ENCODE results near the gene MMP24OS.

MMP24OS gene

DNA sequence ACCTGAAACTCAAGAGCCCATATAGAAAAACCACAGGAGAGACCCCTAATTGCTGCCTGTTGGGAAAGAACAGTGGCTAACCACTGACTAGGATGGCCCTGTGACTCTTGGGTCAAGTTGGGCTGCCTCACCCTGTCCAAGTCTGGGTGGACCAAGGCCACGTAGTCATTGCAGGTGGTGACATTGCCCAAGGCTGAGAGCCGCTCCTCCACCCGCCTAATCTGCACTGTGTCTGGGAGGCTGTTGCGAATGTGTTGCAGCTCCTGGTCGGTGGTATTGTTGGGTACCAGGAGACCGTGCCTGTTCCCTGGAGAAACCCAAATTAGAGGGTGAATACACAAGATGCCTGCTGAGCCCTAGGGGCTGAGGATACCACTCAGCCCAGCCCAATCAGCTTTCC lies 2.6 kb upstream of the MMP24OS start:
- Mint-ChIP-seq H3K4me3 (no peak overlapping the region), H3K4me1 (peaks cover 45% of the 10 kb centered on the region), H3K27ac (no peak overlapping the region), H3K36me3 (peaks cover 43% of the 10 kb centered on the region), H3K9me3 (no peaks in the 10 kb centered on the region), H3K27me3 (no peaks in the 10 kb centered on the region)
- DNase-seq, result no peak
- CTCF ChIA-PET, result no interaction called here

DNA sequence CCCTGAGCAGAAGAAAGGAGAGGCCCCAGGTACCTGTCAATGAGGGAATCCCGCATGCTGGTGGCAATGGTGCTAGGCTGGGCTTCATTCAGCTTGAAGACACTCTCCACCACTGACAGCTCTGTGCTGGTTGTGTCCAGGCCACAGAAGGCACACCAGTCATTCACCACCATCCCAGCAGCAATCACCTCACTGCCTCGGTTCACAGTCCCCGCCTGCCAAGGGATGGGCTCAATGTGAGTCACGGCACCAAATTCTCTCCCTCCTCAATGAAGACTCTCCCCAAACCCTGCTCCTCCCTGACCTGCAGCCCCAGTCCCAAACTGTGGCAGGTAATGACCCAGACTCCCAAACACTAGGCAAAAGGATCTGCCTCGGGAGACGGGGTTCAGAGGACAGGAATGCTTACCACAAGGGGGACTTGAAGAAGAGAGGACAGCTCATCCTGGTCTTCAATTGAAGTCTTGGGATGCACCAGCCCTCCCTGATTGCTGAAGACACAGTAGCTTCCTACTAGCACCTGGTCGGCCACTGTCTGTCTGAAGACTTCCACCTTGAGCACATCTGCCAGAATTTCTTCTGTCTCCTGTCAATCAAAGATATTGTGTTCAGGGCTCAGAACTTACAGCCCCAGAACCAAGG lies 1.7 kb upstream of the MMP24OS start:
- Mint-ChIP-seq H3K9me3 (no peaks in the 10 kb centered on the region), H3K4me1 (peaks cover 38% of the 10 kb centered on the region), H3K27ac (peak overlapping the region; percentile 99), H3K4me3 (no peak overlapping the region), H3K27me3 (no peaks in the 10 kb centered on the region), H3K36me3 (peaks cover 43% of the 10 kb centered on the region)
- DNase-seq, result no peak
- CTCF ChIA-PET, result no interaction called here

DNA sequence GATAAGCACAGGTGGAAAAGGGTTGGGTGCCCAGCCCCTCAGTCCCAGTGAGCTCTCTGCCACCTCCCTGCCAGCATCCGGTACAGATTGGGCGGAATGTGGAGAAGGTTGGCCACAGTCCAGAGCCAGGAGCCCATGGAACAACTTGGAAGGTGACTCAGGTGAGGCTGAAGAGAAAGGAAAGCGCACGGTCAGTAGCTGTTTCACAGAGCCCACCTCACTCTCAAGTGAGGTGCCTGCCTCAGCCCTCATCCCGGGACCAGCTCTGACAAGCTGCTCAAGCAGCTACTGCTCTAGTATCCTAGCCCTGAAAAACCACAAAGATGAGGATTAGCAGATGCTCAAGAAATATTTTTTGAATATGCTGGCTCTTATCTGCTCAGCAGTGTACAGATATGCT lies 1.1 kb upstream of the MMP24OS start:
- H3K27me3 Mint-ChIP-seq, result no peaks in the 10 kb centered on the region
- peak overlapping the region; percentile 99 for H3K27ac Mint-ChIP-seq
- H3K4me3 Mint-ChIP-seq, result no peak overlapping the region
- no peaks in the 10 kb centered on the region for H3K9me3 Mint-ChIP-seq
- DNase-seq, result no peak
- H3K36me3 Mint-ChIP-seq, result peaks cover 43% of the 10 kb centered on the region
- CTCF ChIA-PET, result no interaction called here
- peaks cover 37% of the 10 kb centered on the region for H3K4me1 Mint-ChIP-seq

DNA sequence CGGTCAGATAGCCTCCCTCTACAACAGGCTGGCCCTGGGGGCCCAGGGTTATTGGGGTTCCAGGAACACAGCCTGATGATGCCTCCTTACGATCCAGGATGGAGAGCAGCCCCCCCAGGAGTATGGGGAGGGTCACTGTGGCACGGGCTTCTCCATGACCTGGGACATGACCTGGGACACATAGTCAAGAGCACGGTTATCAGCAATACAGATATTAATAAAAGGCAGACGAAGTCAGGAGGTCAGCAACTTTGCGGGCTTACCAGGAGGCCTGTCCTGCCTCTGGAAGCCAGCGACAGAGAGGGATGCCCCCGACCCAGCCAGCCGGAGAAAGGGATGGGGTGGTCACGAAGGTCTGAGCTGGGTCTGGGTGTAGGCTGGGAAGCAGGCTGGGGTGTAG lies 795 bp downstream of the MMP24OS start:
- Mint-ChIP-seq H3K4me3 (peak overlapping the region; percentile 99), H3K4me1 (peaks cover 23% of the 10 kb centered on the region), H3K27ac (peak overlapping the region; percentile 99), H3K9me3 (no peaks in the 10 kb centered on the region), H3K27me3 (no peaks in the 10 kb centered on the region), H3K36me3 (peaks cover 32% of the 10 kb centered on the region)
- no peak for DNase-seq
- CTCF ChIA-PET, result interaction anchor here (1.0 to 1.6 kb wide), 4 partner anchors 8 to 131 kb away, joined by 3 to 5 read pairs (median 4); partner anchors contain the start of gene EDEM2

DNA sequence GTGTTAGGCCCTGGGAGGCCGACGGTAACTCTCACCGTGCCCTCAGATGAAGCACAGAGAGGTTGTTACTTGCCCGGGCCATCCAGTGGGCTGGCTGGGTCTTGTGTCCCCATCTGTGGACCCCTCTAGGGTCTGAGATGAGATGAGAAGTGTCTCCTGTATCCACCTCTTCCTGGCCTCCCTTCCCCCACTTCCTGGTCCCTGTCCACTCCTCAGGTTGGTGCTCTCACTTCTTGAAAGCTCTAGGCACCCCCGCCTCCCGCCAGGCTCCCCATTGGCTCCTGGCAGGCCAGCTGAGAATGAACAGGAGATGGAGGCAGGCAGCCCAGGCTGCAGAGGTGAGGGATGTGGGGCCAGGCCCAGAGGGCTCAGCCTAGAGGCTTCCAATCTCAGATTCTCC lies 1.5 kb downstream of the MMP24OS start:
- H3K27ac Mint-ChIP-seq, result peak overlapping the region; percentile 99
- H3K9me3 Mint-ChIP-seq, result no peaks in the 10 kb centered on the region
- no peaks in the 10 kb centered on the region for H3K27me3 Mint-ChIP-seq
- H3K36me3 Mint-ChIP-seq, result peaks cover 27% of the 10 kb centered on the region
- H3K4me3 Mint-ChIP-seq, result peak overlapping the region; percentile 99
- DNase-seq, result no peak
- CTCF ChIA-PET, result interaction anchor here (1.0 to 2.2 kb wide), 3 partner anchors 10 to 132 kb away, joined by 3 to 8 read pairs (median 3); no protein-coding TSS in a partner anchor
- H3K4me1 Mint-ChIP-seq, result peaks cover 22% of the 10 kb centered on the region

DNA sequence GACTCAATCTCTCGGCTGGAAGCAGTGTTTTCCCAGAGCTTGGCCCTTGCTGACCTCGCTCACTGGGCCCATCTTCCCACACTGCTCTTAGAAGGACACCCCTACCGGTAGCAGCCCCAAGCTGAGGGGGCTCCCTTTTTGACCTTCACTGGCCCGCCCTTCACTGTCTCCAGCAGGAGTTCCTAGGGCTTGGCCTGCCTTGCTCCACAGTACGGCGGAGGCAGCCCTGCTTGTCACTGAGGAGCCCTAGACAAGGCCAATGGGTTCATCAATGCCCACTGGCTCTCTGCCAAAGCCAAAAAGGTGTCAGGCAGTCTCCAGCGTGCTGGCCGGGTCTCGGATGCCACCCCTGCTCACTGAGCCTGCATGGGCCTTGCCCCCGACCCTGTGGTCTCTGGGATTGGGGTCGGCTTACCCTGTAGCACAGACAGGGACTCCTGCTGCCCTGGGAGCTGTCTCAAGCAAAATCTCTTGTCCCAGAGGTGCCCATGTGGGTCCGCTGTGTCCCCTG lies 2.1 kb downstream of the MMP24OS start:
- H3K27ac Mint-ChIP-seq, result peak overlapping the region; percentile 99
- H3K4me3 Mint-ChIP-seq, result peak overlapping the region; percentile 99
- no peaks in the 10 kb centered on the region for H3K27me3 Mint-ChIP-seq
- peaks cover 22% of the 10 kb centered on the region for H3K4me1 Mint-ChIP-seq
- CTCF ChIA-PET, result interaction anchor here (1.0 to 2.2 kb wide), 3 partner anchors 9 to 131 kb away, joined by 3 to 8 read pairs (median 3); no protein-coding TSS in a partner anchor
- peaks cover 29% of the 10 kb centered on the region for H3K36me3 Mint-ChIP-seq
- no peak for DNase-seq
- H3K9me3 Mint-ChIP-seq, result no peaks in the 10 kb centered on the region

DNA sequence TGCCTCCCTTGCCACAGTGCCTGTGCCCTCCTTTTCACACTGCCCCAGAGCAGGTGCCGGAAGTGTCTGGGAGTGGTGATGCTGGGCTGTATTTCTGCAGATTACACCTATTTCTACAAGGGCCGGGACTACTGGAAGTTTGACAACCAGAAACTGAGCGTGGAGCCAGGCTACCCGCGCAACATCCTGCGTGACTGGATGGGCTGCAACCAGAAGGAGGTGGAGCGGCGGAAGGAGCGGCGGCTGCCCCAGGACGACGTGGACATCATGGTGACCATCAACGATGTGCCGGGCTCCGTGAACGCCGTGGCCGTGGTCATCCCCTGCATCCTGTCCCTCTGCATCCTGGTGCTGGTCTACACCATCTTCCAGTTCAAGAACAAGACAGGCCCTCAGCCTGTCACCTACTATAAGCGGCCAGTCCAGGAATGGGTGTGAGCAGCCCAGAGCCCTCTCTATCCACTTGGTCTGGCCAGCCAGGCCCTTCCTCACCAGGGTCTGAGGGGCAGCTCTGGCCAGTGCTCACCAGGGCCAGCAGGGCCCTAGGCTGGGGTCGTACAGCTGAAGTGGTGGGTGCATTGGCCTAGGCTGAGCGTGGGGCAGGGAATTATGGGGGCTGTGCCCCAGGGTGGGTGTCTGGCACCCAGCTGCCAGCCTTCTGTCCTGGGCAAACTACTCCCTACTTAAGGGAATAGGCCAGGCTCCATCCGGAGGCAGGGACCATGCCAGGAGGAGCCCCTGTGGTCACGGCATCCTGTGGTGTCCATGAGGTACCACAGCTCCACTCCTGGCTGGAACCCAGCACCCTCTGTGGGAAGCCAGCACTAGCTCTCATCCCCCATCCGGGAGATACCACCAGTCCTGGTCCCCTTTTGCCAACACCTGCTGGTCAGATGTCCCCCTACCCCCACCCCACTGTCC lies 3.5 kb downstream of the MMP24OS start:
- CTCF ChIA-PET, result interaction anchor here (2.2 kb wide), 1 partner anchor 130 kb away, joined by 8 read pairs; no protein-coding TSS in a partner anchor
- H3K4me1 Mint-ChIP-seq, result peaks cover 19% of the 10 kb centered on the region
- no peak for DNase-seq
- peaks cover 16% of the 10 kb centered on the region for H3K36me3 Mint-ChIP-seq
- no peak overlapping the region for H3K4me3 Mint-ChIP-seq
- no peak overlapping the region for H3K27ac Mint-ChIP-seq
- H3K9me3 Mint-ChIP-seq, result no peaks in the 10 kb centered on the region
- no peaks in the 10 kb centered on the region for H3K27me3 Mint-ChIP-seq

DNA sequence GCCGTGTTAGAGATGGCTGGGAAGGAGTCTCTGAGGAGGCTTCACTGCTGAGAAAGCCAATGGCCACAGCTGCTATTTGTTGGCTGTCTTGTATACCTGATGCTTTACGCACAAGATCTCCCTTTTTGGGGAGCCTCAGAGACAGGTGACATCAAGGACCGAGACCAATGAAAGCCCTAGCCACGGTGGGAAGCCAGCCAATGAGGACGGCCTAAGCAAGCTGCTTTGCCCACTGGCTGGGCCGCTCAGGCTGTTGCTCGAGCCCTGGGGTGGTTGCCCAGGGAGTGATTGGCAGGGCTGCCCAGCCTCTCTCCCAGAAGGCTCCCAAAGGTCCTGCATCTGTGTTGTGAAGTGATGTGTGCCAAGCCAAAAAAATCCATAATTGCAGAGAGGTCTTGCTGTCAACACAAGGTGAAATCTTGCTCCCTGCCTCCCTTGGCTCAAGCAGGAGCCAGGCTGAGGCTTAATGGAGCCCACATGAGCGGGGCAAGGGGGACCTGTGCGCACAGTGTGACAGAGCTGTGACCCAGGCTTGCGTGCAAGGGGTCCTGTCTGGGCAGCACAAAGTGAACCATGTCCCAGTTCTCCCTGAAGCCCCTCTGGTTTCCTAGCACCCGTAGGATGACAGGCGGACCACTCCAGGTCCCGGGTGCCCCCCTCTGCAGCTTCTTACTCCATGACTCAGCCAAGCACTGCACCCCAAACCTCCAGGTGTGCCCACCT lies 4.3 kb downstream of the MMP24OS start:
- Mint-ChIP-seq H3K27ac (no peak overlapping the region), H3K4me3 (no peak overlapping the region)

DNA sequence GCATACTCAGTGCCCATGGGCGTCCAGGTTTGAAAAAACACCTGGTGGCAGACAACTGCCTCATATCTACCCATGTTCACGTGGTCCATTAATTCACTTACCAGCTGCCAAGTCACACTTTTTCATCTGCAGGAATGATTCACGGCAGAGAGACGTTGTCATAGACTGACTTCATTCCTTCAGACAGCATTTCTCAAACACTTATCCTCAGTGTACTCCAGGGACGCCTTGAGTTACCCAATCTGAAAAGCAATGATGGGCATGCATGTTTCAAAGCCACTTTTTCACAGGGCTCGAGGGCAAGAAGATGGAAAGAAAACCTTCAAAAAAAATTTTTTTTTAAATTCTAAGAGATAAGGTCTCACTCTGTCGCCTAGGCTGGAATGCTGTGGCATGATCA lies 6.0 kb downstream of the MMP24OS start:
- no peak for DNase-seq
- H3K27ac Mint-ChIP-seq, result no peak overlapping the region
- no peaks in the 10 kb centered on the region for H3K9me3 Mint-ChIP-seq
- peaks cover 9% of the 10 kb centered on the region for H3K4me1 Mint-ChIP-seq
- H3K4me3 Mint-ChIP-seq, result no peak overlapping the region
- CTCF ChIA-PET, result interaction anchor here (1.4 kb wide), 2 partner anchors 63 to 398 kb away, joined by 3 to 4 read pairs; no protein-coding TSS in a partner anchor
- H3K36me3 Mint-ChIP-seq, result peaks cover 2% of the 10 kb centered on the region
- H3K27me3 Mint-ChIP-seq, result no peaks in the 10 kb centered on the region

More for the DNA sequence above, 4.3 kb downstream of the MMP24OS start:
- H3K27me3 Mint-ChIP-seq, result no peaks in the 10 kb centered on the region
- no peak for DNase-seq
- H3K36me3 Mint-ChIP-seq, result peaks cover 9% of the 10 kb centered on the region
- no peaks in the 10 kb centered on the region for H3K9me3 Mint-ChIP-seq
- CTCF ChIA-PET, result no interaction called here
- H3K4me1 Mint-ChIP-seq, result peaks cover 19% of the 10 kb centered on the region

DNA sequence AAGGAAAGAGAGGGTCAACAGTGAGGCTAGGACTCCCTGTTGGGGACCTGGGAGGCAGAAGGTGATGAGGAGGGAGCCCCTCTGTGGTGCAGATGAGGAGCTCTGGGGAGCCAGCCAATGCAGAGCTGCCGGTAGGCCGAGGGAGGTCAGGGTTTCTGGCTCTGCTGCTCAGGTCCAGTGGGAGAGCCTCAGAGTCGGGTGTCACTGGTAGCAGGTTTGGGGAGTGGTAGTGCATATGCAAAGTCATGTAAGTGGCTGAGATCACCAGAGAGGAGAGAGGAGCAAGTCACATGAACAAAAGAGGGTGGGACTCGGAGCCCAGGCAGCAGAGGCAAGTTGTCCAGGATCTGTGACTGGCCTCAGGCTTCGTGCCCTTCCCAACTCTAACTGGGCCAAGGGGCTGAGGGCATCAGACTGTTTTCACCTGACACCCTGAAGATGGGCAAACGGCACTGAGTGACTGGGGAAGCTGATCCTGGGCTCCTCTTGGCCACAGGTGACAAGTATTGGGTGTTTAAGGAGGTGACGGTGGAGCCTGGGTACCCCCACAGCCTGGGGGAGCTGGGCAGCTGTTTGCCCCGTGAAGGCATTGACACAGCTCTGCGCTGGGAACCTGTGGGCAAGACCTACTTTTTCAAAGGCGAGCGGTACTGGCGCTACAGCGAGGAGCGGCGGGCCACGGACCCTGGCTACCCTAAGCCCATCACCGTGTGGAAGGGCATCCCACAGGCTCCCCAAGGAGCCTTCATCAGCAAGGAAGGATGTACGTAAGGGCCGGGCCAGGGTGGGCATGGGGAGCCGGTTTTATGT lies 6.6 kb downstream of the MMP24OS start:
- CTCF ChIA-PET, result interaction anchor here (1.4 to 5.3 kb wide), 3 partner anchors 63 to 175 kb away, joined by 4 to 57 read pairs (median 6); partner anchors contain the start of gene EDEM2
- H3K27me3 Mint-ChIP-seq, result no peaks in the 10 kb centered on the region
- DNase-seq, result no peak
- no peaks in the 10 kb centered on the region for H3K9me3 Mint-ChIP-seq
- no peak overlapping the region for H3K4me3 Mint-ChIP-seq
- peaks cover 3% of the 10 kb centered on the region for H3K36me3 Mint-ChIP-seq
- peaks cover 3% of the 10 kb centered on the region for H3K4me1 Mint-ChIP-seq
- no peak overlapping the region for H3K27ac Mint-ChIP-seq

DNA sequence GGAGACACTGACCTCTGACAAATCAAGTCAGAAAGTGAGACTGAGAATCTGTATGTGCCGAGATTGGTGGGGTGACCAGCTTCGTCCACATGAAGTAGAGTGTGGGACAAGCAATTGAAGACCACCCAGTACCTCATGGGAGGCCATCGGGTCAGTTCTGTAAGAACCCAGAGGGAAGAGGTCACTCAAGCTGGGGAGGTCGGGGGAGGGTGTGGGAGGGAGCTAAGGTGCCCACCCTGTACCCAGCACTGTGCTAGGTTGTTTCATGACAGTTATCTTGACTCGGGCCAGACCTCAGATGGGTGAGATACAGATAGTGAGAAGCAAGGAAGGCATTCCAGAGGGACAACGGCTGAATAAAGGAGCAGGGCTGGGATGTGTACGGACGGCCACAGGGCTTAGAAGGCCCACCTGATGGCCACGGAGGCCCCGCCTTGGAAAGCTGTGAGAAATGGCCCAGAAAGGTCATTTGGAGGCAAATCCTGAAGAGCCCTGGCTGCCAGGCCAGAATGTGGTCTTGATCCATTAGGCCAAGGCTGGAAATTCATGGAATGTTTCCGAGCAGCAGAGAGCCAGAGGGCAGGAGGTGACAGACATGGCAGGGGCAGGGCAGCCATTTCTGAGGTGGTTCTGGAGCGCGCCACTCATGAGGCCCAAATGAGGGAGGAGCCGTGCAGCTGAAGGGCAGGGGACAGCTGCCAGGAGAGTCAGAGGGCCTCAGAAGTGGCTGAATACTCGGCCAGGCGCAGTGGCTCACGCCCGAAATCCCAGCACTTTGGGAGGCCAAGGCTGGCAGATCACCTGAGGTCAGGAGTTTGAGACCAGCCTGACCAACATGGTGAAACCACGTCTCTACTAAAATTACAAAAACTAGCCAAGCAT lies 7.7 kb downstream of the MMP24OS start:
- no peaks in the 10 kb centered on the region for H3K4me1 Mint-ChIP-seq
- no peak overlapping the region for H3K4me3 Mint-ChIP-seq
- H3K27ac Mint-ChIP-seq, result no peak overlapping the region
- no peaks in the 10 kb centered on the region for H3K9me3 Mint-ChIP-seq
- H3K36me3 Mint-ChIP-seq, result peaks cover 3% of the 10 kb centered on the region
- no peak for DNase-seq
- CTCF ChIA-PET, result interaction anchor here (1.1 to 5.3 kb wide), 11 partner anchors 8 to 432 kb away, joined by 3 to 57 read pairs (median 4); partner anchors contain the start of genes EDEM2 and MMP24OS
- H3K27me3 Mint-ChIP-seq, result no peaks in the 10 kb centered on the region

DNA sequence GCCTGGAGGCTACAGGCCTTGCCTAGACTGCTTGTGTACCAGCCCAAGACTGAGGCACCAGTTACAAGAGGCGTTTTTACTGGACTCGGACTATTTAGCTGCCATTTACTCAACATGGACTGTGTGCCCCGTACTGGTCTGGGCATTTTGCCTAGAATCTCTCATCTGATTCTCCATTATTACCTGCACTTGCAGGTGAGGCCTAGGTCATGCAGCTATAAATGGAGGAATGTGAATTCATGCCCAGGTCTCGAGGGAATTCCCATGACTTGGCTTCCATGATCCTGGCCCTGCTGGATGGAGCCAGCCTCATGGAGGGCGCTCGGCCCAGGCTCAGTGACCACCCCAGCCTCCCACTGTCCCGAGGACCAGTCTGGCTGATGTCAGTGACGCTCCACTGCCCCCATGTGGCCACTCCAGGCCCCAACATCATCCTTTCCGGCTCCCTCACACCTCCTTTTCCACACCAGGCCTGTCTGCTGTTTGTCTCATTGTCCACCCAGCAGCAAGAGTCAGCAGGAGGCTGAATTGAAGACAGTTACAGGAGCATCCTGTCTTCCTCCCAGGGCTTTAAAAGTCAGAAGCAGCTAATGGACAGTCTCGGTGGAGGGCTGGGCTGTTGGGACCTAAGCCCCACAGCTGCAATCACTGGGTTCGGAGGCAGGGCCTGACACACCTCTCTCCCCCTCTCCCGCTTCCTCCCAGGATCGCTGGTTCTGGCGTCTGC lies 8.7 kb downstream of the MMP24OS start:
- H3K27ac Mint-ChIP-seq, result no peak overlapping the region

More for the DNA sequence above, 8.7 kb downstream of the MMP24OS start:
- H3K4me3 Mint-ChIP-seq, result no peak overlapping the region
- CTCF ChIA-PET, result interaction anchor here (0.6 to 5.3 kb wide), 19 partner anchors 9 to 431 kb away, joined by 3 to 57 read pairs (median 4); partner anchors contain the start of genes EDEM2 and MMP24OS
- peaks cover 6% of the 10 kb centered on the region for H3K36me3 Mint-ChIP-seq
- H3K27me3 Mint-ChIP-seq, result no peaks in the 10 kb centered on the region
- peak; percentile 70 for DNase-seq
- no peaks in the 10 kb centered on the region for H3K9me3 Mint-ChIP-seq
- H3K4me1 Mint-ChIP-seq, result no peaks in the 10 kb centered on the region
